Prostate gland (tissue), 2 donors: Measurements from ENCODE around the gene DFFB. TPM values are rescaled to one million over a fixed set of nuclear protein-coding genes. Genes with fewer than 3 reads are reported as not detected.

Source experiments
- DNase-seq: peaks from one replicate; pipeline ENCODE4 v3.0.0-alpha.2; 2019; ENCODE audit warnings: low spot score
- H3K27ac ChIP-seq, 2 donors: fragments of 200-600 bp; sonication (generic); 2 replicates each; pipeline ENCODE4 v1.5.1; 2017 to 2019
- H3K27me3 ChIP-seq: fragments of 200-600 bp; sonication (generic); replicated peaks from 2 replicates; pipeline ENCODE4 v1.5.1; 2019; ENCODE audit not compliant: insufficient read depth
- H3K36me3 ChIP-seq, 2 donors: fragments of 200-600 bp; sonication (generic); 1 replicate in 1 of 2; 2 replicates in 1 of 2; pipeline versions ENCODE4 v1.5.1 to v1.8.1; 2017 to 2019
- H3K4me1 ChIP-seq: fragments of 200-600 bp; sonication (generic); replicated peaks from 2 replicates; pipeline ENCODE4 v1.5.1; 2019
- H3K4me3 ChIP-seq, 2 donors: fragments of 200-600 bp; sonication (generic); 2 replicates each; pipeline ENCODE4 v1.5.1; 2017 to 2019
- H3K9me3 ChIP-seq: fragments of 200-600 bp; sonication (generic); 2 replicates; pipeline ENCODE4 v1.5.1; 2017
- CTCF ChIP-seq, 4 experiments: fragments of 200-600 bp in 2 of 4; fragments of 450-650 bp in 2 of 4; sonication (generic) in 2 of 4; IDR thresholded peaks; 1 replicate in 3 of 4; 2 replicates in 1 of 4; pipeline ENCODE4 v1.5.1; 2016 to 2019; ENCODE audit warnings: antibody characterized with exemption in 4 of 4, mild to moderate bottlenecking in 2 of 4, moderate library complexity in 2 of 4
- POLR2A ChIP-seq: fragments of 450-650 bp; IDR thresholded peaks from one replicate; pipeline ENCODE4 v1.6.1; 2016; ENCODE audit warnings: antibody characterized with exemption, mild to moderate bottlenecking
- POLR2AphosphoS5 ChIP-seq: sonication (generic); formaldehyde crosslinking; IDR thresholded peaks from one replicate; pipeline ENCODE4 v1.6.1; 2017; ENCODE audit warnings: antibody characterized with exemption
- WGBS: methylation state at CpG from one replicate; pipeline ENCODE4 v1.1.5; 2018; 5-methylcytosine and 5-hydroxymethylcytosine counted together
- intact Hi-C: fragments of 100-400 bp; cut with DNase I; formaldehyde crosslinking; loops from one replicate; pipeline ENCODE4 v1.14.2; 2022
- total RNA-seq, 2 donors: library from RNA; depleted of rRNA; stranded (reverse); fragments of >200 nt; gene quantifications; one replicate each; pipeline ENCODE4 v1.1.0, GENCODE V29; 2016

The DFFB gene
- total RNA-seq, 2 donors from 2014 or later: 5.3 to 20.5 TPM

- no peak overlapping the region for H3K4me3 ChIP-seq
- H3K4me1 ChIP-seq: no peaks in the 10 kb centered on the region
- H3K9me3 ChIP-seq: no peaks in the 10 kb centered on the region
- no peak for TF ChIP-seq CTCF (IDR thresholded peaks at IDR 0.05)
- no peak for TF ChIP-seq POLR2A
- no peak for TF ChIP-seq POLR2AphosphoS5
- no peaks in the 10 kb centered on the region for H3K36me3 ChIP-seq
- intact Hi-C loops: no loop called here
- DNase-seq: no peak
- no peak overlapping the region for H3K27ac ChIP-seq
- no peaks in the 10 kb centered on the region for H3K27me3 ChIP-seq
- 64% methylated on average over 13 of the region's 13 CpGs for WGBS
Measured at GRCh38 chr1:3924186-3924824, 67.0 kb downstream of the DFFB start.

GRCh38 chr1:3924825-3925220, 67.5 kb downstream of the DFFB start:
- Histone ChIP-seq H3K4me3 (no peak overlapping the region), H3K4me1 (no peaks in the 10 kb centered on the region), H3K36me3 (no peaks in the 10 kb centered on the region), H3K9me3 (no peaks in the 10 kb centered on the region), H3K27me3 (no peaks in the 10 kb centered on the region), H3K27ac (no peak overlapping the region)
- DNase-seq: no peak
- intact Hi-C loops: no loop called here
- 44% methylated on average over 3 of the region's 3 CpGs for WGBS
- no peak for TF ChIP-seq CTCF (IDR thresholded peaks at IDR 0.05)
- no peak for TF ChIP-seq POLR2A
- TF ChIP-seq POLR2AphosphoS5: no peak

DNA sequence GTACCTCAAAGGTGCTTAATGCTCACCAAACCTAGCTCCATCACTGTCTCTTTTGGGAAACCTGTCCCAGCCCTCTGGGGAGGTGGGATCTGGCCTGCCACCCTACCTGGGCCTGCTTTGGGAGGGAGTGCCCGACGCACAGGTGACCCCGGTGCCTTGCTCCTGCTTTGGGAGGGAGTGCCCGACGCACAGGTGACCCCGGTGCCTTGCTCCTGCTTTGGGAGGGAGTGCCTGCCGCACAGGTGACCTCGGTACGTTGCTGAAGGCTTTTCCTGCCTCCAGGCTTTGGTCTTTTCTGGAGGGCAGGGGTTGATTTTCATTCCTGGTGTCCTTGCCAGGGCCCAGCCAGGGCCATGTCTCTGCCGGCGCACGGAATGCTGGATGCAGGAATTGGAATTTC, 68.0 kb downstream of the DFFB start:
- intact Hi-C loops: no loop called here
- 90% methylated on average over 12 of the region's 12 CpGs for WGBS
- no peak overlapping the region for H3K4me3 ChIP-seq
- H3K27me3 ChIP-seq: no peaks in the 10 kb centered on the region
- no peaks in the 10 kb centered on the region for H3K9me3 ChIP-seq
- no peak overlapping the region for H3K27ac ChIP-seq
- no peak for TF ChIP-seq POLR2A
- no peak for TF ChIP-seq POLR2AphosphoS5
- no peak for TF ChIP-seq CTCF (IDR thresholded peaks at IDR 0.05)
- no peaks in the 10 kb centered on the region for H3K4me1 ChIP-seq
- no peak for DNase-seq
- H3K36me3 ChIP-seq: no peaks in the 10 kb centered on the region

DNA sequence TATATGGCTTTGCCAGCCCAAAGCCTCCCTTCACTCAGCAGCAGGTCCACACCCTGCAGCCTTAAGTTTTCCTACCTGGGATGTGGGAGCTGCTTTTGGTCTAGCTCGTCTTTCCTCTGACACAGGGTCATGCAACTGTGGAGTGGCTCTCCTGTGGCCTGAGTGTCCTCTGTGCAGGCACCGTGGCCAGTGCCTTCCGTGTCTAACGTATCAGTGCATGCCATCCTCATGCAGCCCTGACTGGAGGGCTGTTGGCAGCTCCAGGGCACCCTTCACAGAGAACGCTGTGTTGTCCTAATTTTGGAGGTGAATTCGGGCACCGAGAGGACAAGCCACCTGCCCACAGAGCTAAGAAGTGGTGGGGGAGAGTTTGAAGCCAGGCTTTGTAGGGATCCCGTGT, 68.5 kb downstream of the DFFB start:
- H3K9me3 ChIP-seq: no peaks in the 10 kb centered on the region
- DNase-seq: no peak
- 84% methylated on average over 8 of the region's 8 CpGs for WGBS
- H3K4me1 ChIP-seq: no peaks in the 10 kb centered on the region
- H3K27me3 ChIP-seq: no peaks in the 10 kb centered on the region
- intact Hi-C loops: no loop called here
- no peaks in the 10 kb centered on the region for H3K36me3 ChIP-seq
- no peak overlapping the region for H3K4me3 ChIP-seq
- H3K27ac ChIP-seq: no peak overlapping the region
- TF ChIP-seq CTCF (IDR thresholded peaks at IDR 0.05) (no peak), POLR2AphosphoS5 (no peak), POLR2A (no peak)

- no peak for DNase-seq
- H3K4me1 ChIP-seq: no peaks in the 10 kb centered on the region
- intact Hi-C loops: no loop called here
- no peaks in the 10 kb centered on the region for H3K27me3 ChIP-seq
- no peak overlapping the region for H3K27ac ChIP-seq
- H3K4me3 ChIP-seq: no peak overlapping the region
- H3K9me3 ChIP-seq: no peaks in the 10 kb centered on the region
- H3K36me3 ChIP-seq: no peaks in the 10 kb centered on the region
- TF ChIP-seq CTCF (IDR thresholded peaks at IDR 0.05) (no peak), POLR2A (no peak), POLR2AphosphoS5 (no peak)
Measured at GRCh38 chr1:3926956-3927355, 69.7 kb downstream of the DFFB start.
